Stromal cell of bone marrow (primary cell): ENCODE data around the gene MYEOV.

Source experiments
- DNase-seq: peaks from one replicate; pipeline ENCODE4 v3.0.0-alpha.2; 2012; ENCODE audit warnings: low read depth

Gene MYEOV

GRCh38 chr11:69342588-69343330, 48.8 kb downstream of the MYEOV start:
- DNase-seq = no peak

DNA sequence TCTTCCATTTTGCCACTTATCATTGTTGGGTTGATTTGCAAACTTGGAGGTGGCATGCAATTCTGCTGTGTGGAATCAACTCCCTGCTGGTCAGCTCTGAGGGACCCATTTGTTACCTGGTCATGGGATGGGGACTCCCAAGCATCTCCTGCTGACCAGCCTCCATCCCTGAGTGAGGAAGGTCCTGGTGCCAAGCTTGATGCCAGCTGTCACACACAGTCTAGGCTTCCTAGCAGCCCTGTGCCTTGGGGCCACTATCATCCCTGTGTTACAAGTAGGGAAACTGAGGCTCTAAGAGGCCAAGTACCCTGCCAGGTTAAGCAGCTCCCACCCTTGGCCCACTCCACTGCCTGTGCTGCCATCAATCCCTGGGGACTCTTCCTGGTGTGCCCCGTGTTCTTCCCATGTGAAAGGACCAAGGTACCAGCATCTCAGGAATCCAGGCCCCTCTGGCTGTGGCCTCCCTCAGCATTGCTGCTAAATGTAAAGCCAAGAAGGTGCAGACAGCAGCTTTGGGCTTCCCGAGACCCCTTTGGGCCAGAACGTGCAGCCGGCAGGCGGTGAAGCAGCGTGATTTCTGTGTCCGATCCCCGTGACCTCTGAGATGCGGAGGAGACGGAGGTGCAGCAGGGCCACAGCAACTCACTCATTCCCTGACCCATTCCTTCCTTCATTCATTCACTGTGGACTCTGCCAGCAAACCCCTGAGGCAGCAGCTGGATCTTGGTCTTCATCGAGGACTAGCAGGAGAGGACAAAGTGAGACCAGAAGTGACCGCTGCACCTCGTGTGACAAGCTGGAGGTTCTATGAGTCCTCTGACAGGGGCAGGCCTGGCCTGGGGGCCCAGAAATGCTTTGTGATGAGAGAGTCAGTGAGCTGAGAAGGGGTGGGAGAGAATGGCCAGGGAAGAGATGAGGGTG, 49.7 kb downstream of the MYEOV start:
- DNase-seq = no peak

DNA sequence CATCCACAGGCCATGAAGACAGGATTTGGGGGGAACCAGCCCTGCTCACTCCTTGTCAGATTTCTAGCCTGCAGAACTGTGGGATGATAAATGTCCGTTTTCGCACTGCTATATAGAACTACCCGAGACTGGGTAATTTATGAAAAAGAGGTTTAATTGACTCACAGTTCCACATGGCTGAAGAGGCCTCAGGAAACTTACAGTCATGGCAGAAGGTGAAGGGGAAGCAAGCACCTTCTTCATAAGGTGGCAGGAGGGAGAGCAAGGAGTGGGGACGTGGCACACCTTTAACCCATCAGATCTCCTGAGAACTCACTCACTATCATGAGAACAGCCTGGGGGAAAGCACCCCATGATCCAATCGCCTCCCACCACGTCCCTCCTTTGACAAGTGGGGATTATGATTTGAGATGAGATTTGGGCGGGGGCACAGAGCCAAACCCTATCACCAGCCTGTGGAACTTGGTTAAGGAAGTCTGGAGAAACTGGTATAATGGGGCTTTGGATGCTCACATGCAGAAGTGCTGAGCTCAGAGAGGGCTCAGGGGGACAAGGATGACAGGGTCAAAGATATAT, 50.7 kb downstream of the MYEOV start:
- no peak for DNase-seq
